Bronchial epithelial cell (primary cell): Measurements from ENCODE around the gene NDUFV1. TPM values are rescaled to one million over a fixed set of nuclear protein-coding genes. Genes with fewer than 3 reads are reported as not detected.

Experiments used
- DNase-seq: peaks from one replicate; pipeline ENCODE4 v3.0.0-alpha.2; 2010; ENCODE audit warnings: low read depth
- FAIRE-seq: peaks from 2 replicates; lab custom pipeline; 2011; peaks lifted over from hg19 to GRCh38; lab: Jason Lieb, UNC
- H3K27me3 ChIP-seq: 2 replicates; pipeline ENCODE4 v1.5.1; 2011; ENCODE audit warnings: low read length; ENCODE audit not compliant: control insufficient read depth, insufficient read depth
- H3K36me3 ChIP-seq: 2 replicates; pipeline ENCODE4 v1.5.1; 2011; ENCODE audit warnings: low read length; ENCODE audit not compliant: control insufficient read depth, insufficient read depth
- H3K4me3 ChIP-seq: 2 replicates; pipeline ENCODE4 v1.5.1; 2011; ENCODE audit warnings: mild to moderate bottlenecking, low read depth, low read length, control low read depth
- CTCF ChIP-seq: IDR thresholded peaks from 2 replicates; pipeline ENCODE4 v1.5.1; 2011; ENCODE audit warnings: mild to moderate bottlenecking, moderate library complexity, low read length, control low read depth, inconsistent platforms; ENCODE audit not compliant: insufficient read depth, severe bottlenecking
- total RNA-seq: library from RNA; depleted of rRNA; stranded (reverse); fragments of >200 nt; gene quantifications from 2 replicates; pipeline ENCODE4 v1.2.1, GENCODE V29; 2014

The NDUFV1 gene
- total RNA-seq, 1 donor from 2014 or later: 252 TPM

GRCh38 chr11:67629386-67630227 is 22.9 kb downstream of the NDUFV1 start, which contains the start of gene NUDT8:
NUDT8 (minus strand) TSS chr11:67629937; CDS start chr11:67629911, 26 bp downstream.
- peak within 1 kb of the TSS; percentile 59 for H3K4me3 ChIP-seq
- H3K36me3 ChIP-seq: no peaks in the 10 kb centered on the region
- no peaks in the 10 kb centered on the region for H3K27me3 ChIP-seq
- DNase-seq (peak; percentile 58), FAIRE-seq (no peak)
- TF ChIP-seq CTCF: peak; percentile 89

GRCh38 chr11:67630228-67630942 is 23.6 kb downstream of the NDUFV1 start:
- H3K27me3 ChIP-seq: no peaks in the 10 kb centered on the region
- H3K36me3 ChIP-seq: no peaks in the 10 kb centered on the region
- FAIRE-seq (no peak), DNase-seq (peak; percentile 86)
- H3K4me3 ChIP-seq: peak overlapping the region; percentile 59
- TF ChIP-seq CTCF: peak; percentile 91

- peak overlapping the region; percentile 52 for H3K4me3 ChIP-seq
- DNase-seq (no peak), FAIRE-seq (no peak)
- H3K36me3 ChIP-seq: no peaks in the 10 kb centered on the region
- H3K27me3 ChIP-seq: no peaks in the 10 kb centered on the region
- no peak for TF ChIP-seq CTCF
Measured at GRCh38 chr11:67630943-67631331, 24.2 kb downstream of the NDUFV1 start.

GRCh38 chr11:67631411-67631810 is 24.7 kb downstream of the NDUFV1 start:
- DNase-seq (no peak), FAIRE-seq (no peak)
- Histone ChIP-seq H3K4me3 (no peak overlapping the region), H3K36me3 (no peaks in the 10 kb centered on the region), H3K27me3 (no peaks in the 10 kb centered on the region)
- TF ChIP-seq CTCF: no peak

- DNase-seq (no peak), FAIRE-seq (no peak)
- no peak overlapping the region for H3K4me3 ChIP-seq
- H3K27me3 ChIP-seq: no peaks in the 10 kb centered on the region
- no peaks in the 10 kb centered on the region for H3K36me3 ChIP-seq
- no peak for TF ChIP-seq CTCF
Measured at GRCh38 chr11:67631853-67632174, 25.1 kb downstream of the NDUFV1 start.
